DOHH2 (cell line): Measurements from ENCODE around the gene URB1.
"Not testable (repeated sequence)": the region's sequence is repeated elsewhere in the genome, so short reads cannot be mapped to it uniquely, and the experiment has no call there.

Experiments
- EZH2phosphoT487 ChIP-seq: fragments of 200-600 bp; sonication (generic); IDR thresholded peaks from 2 replicates; pipeline ENCODE4 v1.6.1; 2017; ENCODE audit warnings: borderline replicate concordance, mild to moderate bottlenecking, antibody characterized with exemption, low read length, moderate library complexity, mixed read lengths
- TF ChIP-seq, protein P1 (sequence below): fragments of 200-600 bp; sonication (generic); IDR thresholded peaks from one replicate; pipeline ENCODE4 v1.5.1; 2014; ENCODE audit warnings: antibody characterized with exemption, mild to moderate bottlenecking, low read depth, low read length; ENCODE audit not compliant: poor library complexity, severe bottlenecking

DNA sequence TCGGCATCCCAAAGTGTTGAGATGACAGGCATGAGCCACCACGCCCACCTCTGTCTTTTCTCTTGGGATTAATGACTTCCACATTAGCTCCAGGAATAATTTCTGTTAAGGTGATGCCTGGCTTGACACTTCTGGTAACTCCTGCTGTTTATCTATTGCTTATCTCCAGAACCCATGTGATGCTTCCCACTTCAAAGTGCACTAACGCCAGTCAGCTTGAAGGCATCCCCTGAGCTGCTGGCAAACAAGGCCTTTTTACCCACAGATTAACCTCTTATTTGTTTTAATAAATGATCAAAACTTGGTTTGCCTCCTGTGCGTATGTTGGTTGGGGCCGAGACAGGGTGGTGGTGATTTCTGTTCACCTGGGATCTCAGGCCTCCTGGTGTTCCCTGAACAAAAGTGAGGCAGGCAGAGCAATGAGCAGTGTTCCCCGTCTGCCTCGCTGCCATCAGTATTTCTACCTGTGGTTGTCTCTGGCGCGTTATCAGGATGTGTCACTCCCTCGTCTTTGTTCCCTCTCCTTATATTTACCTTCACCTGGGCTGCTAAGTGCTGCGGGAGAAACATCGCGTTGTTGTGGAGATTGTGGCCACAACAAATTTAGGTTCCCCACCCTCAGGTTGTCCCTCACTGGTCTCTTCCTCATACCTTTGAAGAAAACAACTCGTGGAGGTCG, 40.3 kb upstream of the URB1 start:
- TF ChIP-seq, protein P1, sequence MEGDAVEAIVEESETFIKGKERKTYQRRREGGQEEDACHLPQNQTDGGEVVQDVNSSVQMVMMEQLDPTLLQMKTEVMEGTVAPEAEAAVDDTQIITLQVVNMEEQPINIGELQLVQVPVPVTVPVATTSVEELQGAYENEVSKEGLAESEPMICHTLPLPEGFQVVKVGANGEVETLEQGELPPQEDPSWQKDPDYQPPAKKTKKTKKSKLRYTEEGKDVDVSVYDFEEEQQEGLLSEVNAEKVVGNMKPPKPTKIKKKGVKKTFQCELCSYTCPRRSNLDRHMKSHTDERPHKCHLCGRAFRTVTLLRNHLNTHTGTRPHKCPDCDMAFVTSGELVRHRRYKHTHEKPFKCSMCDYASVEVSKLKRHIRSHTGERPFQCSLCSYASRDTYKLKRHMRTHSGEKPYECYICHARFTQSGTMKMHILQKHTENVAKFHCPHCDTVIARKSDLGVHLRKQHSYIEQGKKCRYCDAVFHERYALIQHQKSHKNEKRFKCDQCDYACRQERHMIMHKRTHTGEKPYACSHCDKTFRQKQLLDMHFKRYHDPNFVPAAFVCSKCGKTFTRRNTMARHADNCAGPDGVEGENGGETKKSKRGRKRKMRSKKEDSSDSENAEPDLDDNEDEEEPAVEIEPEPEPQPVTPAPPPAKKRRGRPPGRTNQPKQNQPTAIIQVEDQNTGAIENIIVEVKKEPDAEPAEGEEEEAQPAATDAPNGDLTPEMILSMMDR: not testable (repeated sequence)
- TF ChIP-seq EZH2phosphoT487: not testable (repeated sequence)
